CD4-positive, CD25-positive, alpha-beta regulatory T cell (primary cell): ENCODE results near the gene TAGLN3. TPM values are rescaled to one million over a fixed set of nuclear protein-coding genes. Genes with fewer than 3 reads are reported as not detected.

ENCODE experiments used
- ATAC-seq, 2 donors: fragments of 150-1000 bp; cut with Tn5 transposase; one replicate each; pipeline ENCODE4 v1.10.0; 2021; ENCODE audit warnings: low read depth in 2 of 2, moderate number of reproducible peaks in 2 of 2, moderate library complexity in 1 of 2
- DNase-seq, 3 donors: peaks; one replicate each; pipeline versions ENCODE4 v3.0.0 to v3.0.0-alpha.2; 2012 to 2022; ENCODE audit warnings: mixed read lengths in 1 of 3
- H3K27ac ChIP-seq: one replicate; pipeline ENCODE4 v1.7.0; 2013; ENCODE audit warnings: mild to moderate bottlenecking, low read length; ENCODE audit not compliant: insufficient read depth, poor library complexity, severe bottlenecking
- H3K27me3 ChIP-seq: one replicate; pipeline ENCODE4 v1.7.0; 2013; ENCODE audit warnings: low read length; ENCODE audit not compliant: control insufficient read depth, insufficient read depth
- H3K36me3 ChIP-seq: one replicate; pipeline ENCODE4 v1.7.0; 2013; ENCODE audit warnings: mild to moderate bottlenecking, low read length, moderate library complexity; ENCODE audit not compliant: control insufficient read depth, insufficient read depth
- H3K4me1 ChIP-seq: 2 replicates; pipeline ENCODE4 v1.7.0; 2013; ENCODE audit warnings: mild to moderate bottlenecking, low read length; ENCODE audit not compliant: insufficient read depth, control insufficient read depth, poor library complexity, severe bottlenecking
- H3K4me3 ChIP-seq: one replicate; pipeline ENCODE4 v1.7.0; 2013; ENCODE audit warnings: low read depth, mild to moderate bottlenecking, low read length, moderate library complexity
- H3K9me3 ChIP-seq, 2 experiments: 1 replicate in 1 of 2; 2 replicates in 1 of 2; pipeline ENCODE4 v1.7.0; 2013; ENCODE audit warnings: low read length in 2 of 2, mild to moderate bottlenecking in 1 of 2, moderate library complexity in 1 of 2; ENCODE audit not compliant: control insufficient read depth in 2 of 2
- H3K27ac Mint-ChIP-seq, 3 donors: one replicate each; pipeline ENCODE4 v1.8.0; 2020 to 2022; ENCODE audit warnings: mild to moderate bottlenecking in 3 of 3, mixed read lengths in 3 of 3, moderate library complexity in 2 of 3
- H3K27me3 Mint-ChIP-seq: one replicate; pipeline ENCODE4 v1.8.0; 2022; ENCODE audit warnings: mild to moderate bottlenecking, mixed read lengths
- H3K36me3 Mint-ChIP-seq: one replicate; pipeline ENCODE4 v1.8.0; 2020; ENCODE audit warnings: mixed read lengths
- H3K4me1 Mint-ChIP-seq, 4 donors: one replicate each; pipeline ENCODE4 v1.8.0; 2020 to 2022; ENCODE audit warnings: mixed read lengths in 4 of 4, mild to moderate bottlenecking in 1 of 4
- H3K4me3 Mint-ChIP-seq, 4 donors: one replicate each; pipeline ENCODE4 v1.8.0; 2020 to 2022; ENCODE audit warnings: mild to moderate bottlenecking in 4 of 4, mixed read lengths in 4 of 4, moderate library complexity in 3 of 4
- H3K9me3 Mint-ChIP-seq, 7 donors: one replicate each; pipeline ENCODE4 v1.8.0; 2020 to 2022; ENCODE audit warnings: mixed read lengths in 7 of 7, mild to moderate bottlenecking in 3 of 7, moderate library complexity in 2 of 7
- polyA plus RNA-seq, 4 donors: library from polyadenylated mRNA; unstranded; fragments of 300-500 nt; fragmentation: Illumina TruSeq; gene quantifications; one replicate each; pipeline ENCODE4 v1.2.3, GENCODE V29; 2021
- total RNA-seq: library from RNA; stranded (reverse); gene quantifications from one replicate; pipeline ENCODE4 v1.2.3, GENCODE V29; 2022

Gene TAGLN3
- total and polyA plus RNA-seq, 5 donors from 2014 or later = not detected

DNA sequence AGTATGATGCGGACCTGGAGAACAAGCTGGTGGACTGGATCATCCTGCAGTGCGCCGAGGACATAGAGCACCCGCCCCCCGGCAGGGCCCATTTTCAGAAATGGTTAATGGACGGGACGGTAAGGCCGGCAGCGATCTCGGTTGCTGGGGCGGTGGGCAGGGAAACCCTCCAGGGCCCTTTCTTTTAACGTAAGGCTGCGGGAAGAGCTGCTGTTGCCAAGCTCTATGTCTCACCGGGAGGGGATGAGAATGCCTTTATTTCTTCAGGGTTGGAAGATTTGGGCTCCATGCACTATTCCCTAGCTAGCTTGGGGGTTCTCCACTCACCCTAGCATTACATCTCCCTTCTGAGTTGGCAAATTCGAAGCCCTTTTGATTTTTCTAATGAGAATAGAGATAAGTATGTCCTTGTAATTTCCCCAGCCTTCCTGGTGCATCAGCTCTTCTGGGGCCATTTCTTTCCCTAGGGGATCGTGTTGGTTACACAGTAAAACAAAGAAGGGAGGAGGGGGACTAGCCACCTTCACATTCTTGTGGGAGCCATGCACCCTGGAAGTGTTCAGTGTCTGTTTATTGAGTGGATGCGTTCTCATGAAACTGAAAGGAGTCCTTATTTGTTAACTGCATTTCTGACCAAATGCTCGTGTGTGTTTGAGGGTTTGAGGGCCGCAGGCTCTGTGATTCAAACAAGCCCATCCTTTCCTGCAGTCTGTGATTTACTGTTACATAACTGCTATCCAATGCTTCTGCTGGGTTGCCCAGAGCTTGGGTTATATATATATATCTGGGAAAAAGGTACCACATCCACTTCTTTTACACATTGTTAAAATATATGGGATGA is 982 bp downstream of the TAGLN3 start:
- H3K27ac Mint-ChIP-seq = no peak overlapping the region
- H3K9me3 Mint-ChIP-seq = peaks cover 0 to 1% (median 0%) of the 10 kb centered on the region in 7 donors
- no peaks in the 10 kb centered on the region for H3K27me3 ChIP-seq
- peaks cover 6% of the 10 kb centered on the region for H3K36me3 Mint-ChIP-seq
- peaks cover 13% of the 10 kb centered on the region for H3K4me1 ChIP-seq
- DNase-seq = no peak
- no peak overlapping the region for H3K4me3 ChIP-seq
- no peaks in the 10 kb centered on the region for H3K36me3 ChIP-seq
- peaks cover 13 to 30% (median 23%) of the 10 kb centered on the region in 4 donors for H3K4me1 Mint-ChIP-seq
- no peaks in the 10 kb centered on the region for H3K9me3 ChIP-seq
- no peaks in the 10 kb centered on the region for H3K27me3 Mint-ChIP-seq
- no peak for ATAC-seq
- no peak overlapping the region for H3K27ac ChIP-seq
- H3K4me3 Mint-ChIP-seq = peak overlapping the region in 3 of 4 donors; percentile 53 to 80 (median 79)

DNA sequence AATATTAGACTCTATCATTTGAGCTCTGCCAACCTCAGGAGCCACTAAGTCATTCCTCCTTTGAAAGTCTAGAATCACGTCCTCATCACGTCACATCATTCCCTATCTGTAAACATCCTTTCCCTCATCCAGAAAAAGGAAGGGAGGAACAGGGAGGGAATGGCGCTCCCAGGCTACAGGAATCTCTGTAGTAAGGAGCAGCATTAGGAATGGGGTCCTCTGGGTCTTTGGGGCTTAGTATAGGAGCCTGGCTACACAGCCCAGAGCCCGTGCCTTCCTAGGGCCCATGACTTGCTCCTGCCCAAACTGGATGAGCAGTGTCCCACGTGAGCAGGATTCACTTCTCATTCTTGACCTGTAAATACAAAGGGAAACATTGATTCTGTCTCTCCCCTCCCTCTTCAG is 1.6 kb downstream of the TAGLN3 start:
- Histone ChIP-seq H3K27me3 (no peaks in the 10 kb centered on the region), H3K4me3 (no peak overlapping the region), H3K27ac (no peak overlapping the region), H3K9me3 (no peaks in the 10 kb centered on the region), H3K36me3 (no peaks in the 10 kb centered on the region), H3K4me1 (peaks cover 13% of the 10 kb centered on the region)
- no peak for ATAC-seq
- Mint-ChIP-seq H3K4me1 (peaks cover 13 to 30% (median 27%) of the 10 kb centered on the region in 4 donors), H3K27me3 (no peaks in the 10 kb centered on the region), H3K36me3 (peaks cover 3% of the 10 kb centered on the region), H3K9me3 (no peaks in the 10 kb centered on the region), H3K27ac (no peak overlapping the region), H3K4me3 (no peak overlapping the region)
- no peak for DNase-seq

DNA sequence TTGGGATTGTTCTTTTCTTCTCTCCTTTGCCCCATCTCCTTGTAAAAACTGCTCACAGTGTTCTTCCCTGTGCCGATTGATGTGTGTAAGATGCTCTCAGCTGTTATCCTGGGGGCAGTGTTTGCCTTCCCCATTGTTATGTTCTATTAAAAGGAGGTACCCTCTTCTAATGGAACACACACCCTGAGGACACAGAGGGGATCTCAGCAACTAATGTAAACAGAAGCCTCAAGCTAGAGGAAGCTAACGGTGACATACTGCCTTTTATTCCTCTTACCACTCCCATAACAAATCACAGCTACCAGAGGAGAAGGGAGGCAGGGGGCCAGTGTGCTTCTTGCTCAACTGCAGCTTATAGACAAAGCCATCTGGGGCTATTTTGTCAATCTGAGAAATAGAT is 2.2 kb downstream of the TAGLN3 start:
- H3K4me3 Mint-ChIP-seq = no peak overlapping the region
- peaks cover 13 to 30% (median 27%) of the 10 kb centered on the region in 4 donors for H3K4me1 Mint-ChIP-seq
- no peaks in the 10 kb centered on the region for H3K9me3 ChIP-seq
- H3K4me1 ChIP-seq = peaks cover 13% of the 10 kb centered on the region
- H3K36me3 Mint-ChIP-seq = no peaks in the 10 kb centered on the region
- DNase-seq (no peak), ATAC-seq (no peak)
- no peaks in the 10 kb centered on the region for H3K27me3 Mint-ChIP-seq
- H3K4me3 ChIP-seq = no peak overlapping the region
- H3K36me3 ChIP-seq = no peaks in the 10 kb centered on the region
- no peaks in the 10 kb centered on the region for H3K27me3 ChIP-seq
- no peak overlapping the region for H3K27ac ChIP-seq
- no peak overlapping the region for H3K27ac Mint-ChIP-seq
- no peaks in the 10 kb centered on the region for H3K9me3 Mint-ChIP-seq

DNA sequence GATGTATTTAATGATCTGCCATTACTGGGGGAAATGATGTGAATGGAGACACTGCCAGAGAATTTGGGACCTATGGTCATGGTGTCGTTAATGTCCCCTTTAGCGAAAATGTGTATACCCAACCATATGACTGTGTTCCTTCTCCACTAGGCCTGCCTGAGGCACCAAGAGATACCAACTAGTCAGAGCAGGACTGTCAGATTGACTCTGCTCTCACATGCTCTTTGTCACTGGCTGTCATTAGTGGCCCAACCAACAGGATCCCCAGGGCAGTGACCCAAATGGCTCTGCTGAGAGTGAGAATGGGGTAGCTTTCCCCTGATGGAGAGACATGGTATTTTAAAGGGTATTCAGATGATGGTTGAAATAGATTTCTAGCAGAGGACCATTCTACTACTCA is 2.8 kb downstream of the TAGLN3 start:
- Mint-ChIP-seq H3K27me3 (no peaks in the 10 kb centered on the region), H3K9me3 (no peaks in the 10 kb centered on the region), H3K27ac (no peak overlapping the region), H3K36me3 (no peaks in the 10 kb centered on the region), H3K4me3 (peak overlapping the region in 1 of 4 donors; percentile 0), H3K4me1 (peaks cover 13 to 30% (median 27%) of the 10 kb centered on the region in 4 donors)
- Histone ChIP-seq H3K9me3 (no peaks in the 10 kb centered on the region), H3K27me3 (no peaks in the 10 kb centered on the region), H3K4me3 (no peak overlapping the region), H3K27ac (no peak overlapping the region), H3K36me3 (no peaks in the 10 kb centered on the region), H3K4me1 (peaks cover 13% of the 10 kb centered on the region)
- ATAC-seq = no peak
- DNase-seq = no peak

DNA sequence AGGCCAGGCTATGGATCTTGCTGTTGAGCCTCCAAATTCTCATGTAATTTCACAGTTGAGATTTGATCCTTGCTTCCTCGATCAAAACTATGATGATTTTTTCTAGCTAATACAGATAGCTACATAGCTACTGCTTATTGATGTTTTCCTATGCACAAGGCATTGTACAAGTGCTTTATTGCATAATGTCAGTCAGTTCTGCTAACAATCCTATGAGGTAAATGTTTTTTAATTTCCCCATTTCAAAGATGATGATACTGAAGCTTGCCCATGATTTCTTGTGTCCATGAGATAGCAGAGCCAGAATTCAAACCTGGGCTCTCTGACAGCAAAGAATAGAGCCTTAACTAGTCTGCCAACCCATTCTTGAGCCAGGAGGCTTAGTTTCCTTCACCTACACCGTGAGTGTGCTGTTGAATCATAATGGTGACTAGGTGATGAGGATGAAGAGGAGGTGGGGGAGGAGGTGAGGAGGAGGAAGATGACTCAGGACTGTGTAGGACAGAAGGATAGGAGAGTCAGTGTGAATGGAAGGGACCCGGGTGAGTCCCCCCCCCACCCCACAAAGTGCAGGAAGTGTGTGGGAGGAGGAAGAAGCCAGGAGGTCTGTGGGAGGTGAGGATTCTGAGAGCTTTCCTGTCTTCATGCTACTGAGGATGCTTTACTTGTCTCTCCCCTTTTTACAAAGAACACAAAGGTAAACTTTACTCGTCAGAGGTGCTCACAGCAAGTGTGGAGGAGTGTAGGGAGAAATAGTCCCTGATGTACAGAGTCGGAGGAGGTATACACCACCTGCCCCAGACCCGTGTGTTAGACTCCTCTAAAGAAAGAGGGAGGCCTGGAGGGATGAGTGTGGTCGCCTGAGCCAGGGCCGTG is 3.6 kb downstream of the TAGLN3 start:
- Mint-ChIP-seq H3K27me3 (no peaks in the 10 kb centered on the region), H3K4me3 (peak overlapping the region in 2 of 4 donors; percentile 0 to 14), H3K36me3 (no peaks in the 10 kb centered on the region), H3K9me3 (no peaks in the 10 kb centered on the region), H3K27ac (peak overlapping the region; percentile 56 to 82 (median 67)), H3K4me1 (peaks cover 13 to 30% (median 27%) of the 10 kb centered on the region in 4 donors)
- Histone ChIP-seq H3K27ac (no peak overlapping the region), H3K9me3 (no peaks in the 10 kb centered on the region), H3K36me3 (no peaks in the 10 kb centered on the region), H3K4me3 (no peak overlapping the region), H3K4me1 (peaks cover 13% of the 10 kb centered on the region), H3K27me3 (no peaks in the 10 kb centered on the region)
- peak; percentile 23 to 32 for ATAC-seq
- no peak for DNase-seq

DNA sequence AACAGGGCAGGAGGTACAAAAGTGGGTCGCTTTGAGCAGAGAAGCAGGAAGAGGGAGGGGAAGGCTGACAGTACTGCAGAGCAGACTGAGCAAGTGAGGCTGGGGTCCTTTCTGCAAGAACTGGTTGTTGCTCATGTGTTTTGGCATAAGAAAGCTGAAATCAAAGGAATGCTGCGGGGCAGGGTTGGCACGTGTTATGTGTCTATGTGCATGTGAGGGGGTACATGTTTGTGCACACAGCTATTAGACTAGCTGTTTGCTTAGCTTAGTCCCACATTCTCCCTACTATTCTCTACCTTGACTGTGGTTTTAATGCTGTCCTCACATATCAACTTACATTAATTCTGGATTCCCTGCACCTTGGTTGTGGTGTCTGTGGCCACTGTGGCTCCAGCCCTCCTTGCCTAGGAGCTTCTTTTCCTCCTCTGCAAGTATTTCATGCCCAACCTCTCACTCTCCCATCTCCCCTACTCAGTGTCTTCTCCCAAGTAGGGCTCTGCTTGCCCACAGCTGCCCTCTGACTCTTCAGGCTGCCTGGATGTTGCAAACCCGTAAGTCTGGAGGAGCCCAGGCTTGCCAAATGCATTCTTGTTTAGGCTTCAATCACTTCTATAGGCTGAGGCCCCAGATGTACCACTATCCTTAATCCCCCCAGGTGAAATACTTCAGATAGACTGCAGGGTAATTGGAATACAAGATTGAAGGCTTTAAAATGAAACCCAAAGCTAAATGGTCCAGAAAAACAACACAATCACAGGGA is 4.8 kb downstream of the TAGLN3 start:
- Histone ChIP-seq H3K9me3 (no peaks in the 10 kb centered on the region), H3K36me3 (no peaks in the 10 kb centered on the region), H3K27ac (no peak overlapping the region), H3K4me3 (no peak overlapping the region), H3K4me1 (peaks cover 13% of the 10 kb centered on the region), H3K27me3 (no peaks in the 10 kb centered on the region)
- ATAC-seq (no peak), DNase-seq (no peak)
- H3K4me1 Mint-ChIP-seq = peaks cover 13 to 28% (median 26%) of the 10 kb centered on the region in 4 donors
- peak overlapping the region in 1 of 4 donors; percentile 21 for H3K4me3 Mint-ChIP-seq
- no peaks in the 10 kb centered on the region for H3K27me3 Mint-ChIP-seq
- H3K9me3 Mint-ChIP-seq = no peaks in the 10 kb centered on the region
- peak overlapping the region in 2 of 3 donors; percentile 32 to 67 for H3K27ac Mint-ChIP-seq
- H3K36me3 Mint-ChIP-seq = no peaks in the 10 kb centered on the region

DNA sequence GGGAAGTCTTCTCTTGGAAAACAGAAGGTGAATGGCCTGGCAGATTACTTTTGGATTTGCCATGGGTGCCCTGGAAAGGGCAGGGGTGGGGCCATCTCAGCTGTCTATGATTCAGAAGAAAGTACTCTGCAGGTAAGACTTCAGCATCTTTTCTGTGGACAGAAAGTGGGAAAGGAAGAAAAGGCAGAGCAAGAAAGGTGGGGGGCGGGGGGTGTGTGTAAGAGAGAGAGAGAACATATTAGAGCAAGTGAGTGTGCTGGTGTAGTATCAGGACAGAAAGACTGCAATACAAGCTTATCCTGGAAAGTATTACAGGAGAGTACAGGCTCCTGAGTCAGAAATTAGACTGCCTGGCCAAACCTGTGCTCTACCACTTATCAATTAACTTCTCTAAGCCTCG is 5.5 kb downstream of the TAGLN3 start:
- no peaks in the 10 kb centered on the region for H3K36me3 ChIP-seq
- Mint-ChIP-seq H3K9me3 (no peaks in the 10 kb centered on the region), H3K27me3 (no peaks in the 10 kb centered on the region), H3K4me3 (no peak overlapping the region), H3K27ac (peak overlapping the region in 1 of 3 donors; percentile 20), H3K36me3 (no peaks in the 10 kb centered on the region), H3K4me1 (peaks cover 13 to 26% (median 25%) of the 10 kb centered on the region in 4 donors)
- no peak for ATAC-seq
- DNase-seq = no peak
- peaks cover 13% of the 10 kb centered on the region for H3K4me1 ChIP-seq
- H3K9me3 ChIP-seq = no peaks in the 10 kb centered on the region
- H3K27ac ChIP-seq = no peak overlapping the region
- H3K27me3 ChIP-seq = no peaks in the 10 kb centered on the region
- H3K4me3 ChIP-seq = no peak overlapping the region
